Mammary epithelial cell (primary cell): Measurements from ENCODE around the gene HIKESHI.

Experiments used
- CTCF ChIP-seq, 2 donors: IDR thresholded peaks in 1 of 2; conservative IDR thresholded peaks in 1 of 2; 2 replicates each; pipeline ENCODE4 v1.5.1; 2011 to 2012; ENCODE audit warnings: inconsistent platforms in 2 of 2, low read length in 2 of 2, mild to moderate bottlenecking in 2 of 2, control low read depth in 1 of 2, low read depth in 1 of 2; ENCODE audit not compliant: insufficient read depth in 1 of 2; ENCODE audit errors: extremely low read depth in 1 of 2
- EZH2 ChIP-seq: IDR thresholded peaks from 2 replicates; pipeline ENCODE4 v1.6.1; 2012; ENCODE audit warnings: low read length, inconsistent platforms, borderline replicate concordance

- no peak for TF ChIP-seq CTCF (conservative IDR thresholded peaks at IDR 0.05 in 1 of 2, IDR thresholded peaks at IDR 0.05 in 1 of 2; ENCODE audit: extremely low read depth in 1 of 2, insufficient read depth in 1 of 2, low read depth in 1 of 2, low read length in 2 of 2)
- TF ChIP-seq EZH2: no peak
Measured at GRCh38 chr11:86374586-86374985, 72.5 kb downstream of the HIKESHI start, which contains the start of gene CCDC81.
